Subcutaneous adipose tissue (tissue), 4 donors: ENCODE measurements around the gene FCHSD2. TPM values are rescaled to one million over a fixed set of nuclear protein-coding genes. Genes with fewer than 3 reads are reported as not detected.

Experiments
- CTCF ChIP-seq: fragments of 450-650 bp; IDR thresholded peaks from one replicate; pipeline ENCODE4 v1.5.1; 2016; ENCODE audit warnings: low read depth, mild to moderate bottlenecking, control low read depth, antibody characterized with exemption, moderate library complexity
- total RNA-seq, 4 donors: library from RNA; depleted of rRNA; stranded (reverse); fragments of >200 nt; gene quantifications; one replicate each; pipeline ENCODE4 v1.1.0, GENCODE V29; 2016

Gene FCHSD2
- total RNA-seq, 4 donors from 2014 or later = 26.2 to 34.7 (median 30.0) TPM

GRCh38 chr11:72943664-72944063, 198.5 kb downstream of the FCHSD2 start:
- TF ChIP-seq CTCF = no peak

- TF ChIP-seq CTCF = no peak
These were observed 201.7 kb downstream of the FCHSD2 start for GRCh38 chr11:72940417-72940816.

- no peak for TF ChIP-seq CTCF
These were observed 203.1 kb downstream of the FCHSD2 start for GRCh38 chr11:72939031-72939430.

GRCh38 chr11:72937439-72937838, 204.7 kb downstream of the FCHSD2 start:
- TF ChIP-seq CTCF = no peak

- no peak for TF ChIP-seq CTCF
These were observed 206.4 kb downstream of the FCHSD2 start for GRCh38 chr11:72935700-72936099.

- TF ChIP-seq CTCF = no peak
These were observed 210.0 kb downstream of the FCHSD2 start for GRCh38 chr11:72932132-72932570.

- TF ChIP-seq CTCF = no peak
These were observed 212.1 kb downstream of the FCHSD2 start for GRCh38 chr11:72930008-72930407.
